Fibroblast of the aortic adventitia (primary cell): ENCODE results near the gene NCAM1. TPM values are rescaled to one million over a fixed set of nuclear protein-coding genes. Genes with fewer than 3 reads are reported as not detected.

Experiments used
- DNase-seq: peaks from one replicate; pipeline ENCODE4 v3.0.0-alpha.2; 2010; ENCODE audit warnings: low read depth
- H3K4me3 ChIP-seq: 2 replicates; pipeline ENCODE4 v1.5.1; 2011; ENCODE audit warnings: low read depth, mild to moderate bottlenecking, control low read depth, low read length, moderate library complexity
- total RNA-seq: library from RNA; depleted of rRNA; stranded (reverse); fragments of >200 nt; gene quantifications from 2 replicates; pipeline ENCODE4 v1.2.3, GENCODE V29; 2012; ENCODE audit warnings: low replicate concordance
- TF ChIP-seq, protein P1 (sequence below): IDR thresholded peaks from 2 replicates; pipeline ENCODE4 v1.5.1; 2011; ENCODE audit warnings: mild to moderate bottlenecking, low read length, control low read depth, inconsistent platforms; ENCODE audit not compliant: insufficient read depth

The NCAM1 gene
- total RNA-seq, 1 donor = 3.0 TPM

DNA sequence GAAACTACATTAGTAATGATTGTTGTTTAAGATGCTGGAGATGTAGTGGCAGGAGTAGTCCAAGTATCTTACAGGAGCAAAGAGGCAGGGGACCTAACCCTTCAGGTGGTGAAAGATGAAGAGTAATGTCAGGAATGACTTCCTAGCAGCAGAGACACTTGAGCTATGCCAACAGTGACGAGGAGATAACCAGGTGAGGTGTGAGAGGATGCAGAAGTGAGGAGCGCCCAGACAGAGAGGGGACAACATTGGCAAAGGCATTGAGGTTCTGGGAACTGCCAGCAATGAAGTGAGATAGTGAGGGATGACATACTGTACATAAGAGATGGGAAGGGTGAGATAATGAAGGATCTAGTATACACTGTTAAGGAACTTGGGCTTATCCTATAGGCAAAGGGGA lies 95.8 kb downstream of the NCAM1 start:
- no peak overlapping the region for H3K4me3 ChIP-seq
- TF ChIP-seq, protein P1, sequence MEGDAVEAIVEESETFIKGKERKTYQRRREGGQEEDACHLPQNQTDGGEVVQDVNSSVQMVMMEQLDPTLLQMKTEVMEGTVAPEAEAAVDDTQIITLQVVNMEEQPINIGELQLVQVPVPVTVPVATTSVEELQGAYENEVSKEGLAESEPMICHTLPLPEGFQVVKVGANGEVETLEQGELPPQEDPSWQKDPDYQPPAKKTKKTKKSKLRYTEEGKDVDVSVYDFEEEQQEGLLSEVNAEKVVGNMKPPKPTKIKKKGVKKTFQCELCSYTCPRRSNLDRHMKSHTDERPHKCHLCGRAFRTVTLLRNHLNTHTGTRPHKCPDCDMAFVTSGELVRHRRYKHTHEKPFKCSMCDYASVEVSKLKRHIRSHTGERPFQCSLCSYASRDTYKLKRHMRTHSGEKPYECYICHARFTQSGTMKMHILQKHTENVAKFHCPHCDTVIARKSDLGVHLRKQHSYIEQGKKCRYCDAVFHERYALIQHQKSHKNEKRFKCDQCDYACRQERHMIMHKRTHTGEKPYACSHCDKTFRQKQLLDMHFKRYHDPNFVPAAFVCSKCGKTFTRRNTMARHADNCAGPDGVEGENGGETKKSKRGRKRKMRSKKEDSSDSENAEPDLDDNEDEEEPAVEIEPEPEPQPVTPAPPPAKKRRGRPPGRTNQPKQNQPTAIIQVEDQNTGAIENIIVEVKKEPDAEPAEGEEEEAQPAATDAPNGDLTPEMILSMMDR = no peak
- DNase-seq = no peak

GRCh38 chr11:113059548-113059947 lies 98.3 kb downstream of the NCAM1 start:
- DNase-seq = no peak
- no peak overlapping the region for H3K4me3 ChIP-seq
- TF ChIP-seq, protein P1 = no peak

- TF ChIP-seq, protein P1 = no peak
- DNase-seq = no peak
- H3K4me3 ChIP-seq = no peak overlapping the region
Measured at GRCh38 chr11:113065330-113065729, 104.1 kb downstream of the NCAM1 start.

DNA sequence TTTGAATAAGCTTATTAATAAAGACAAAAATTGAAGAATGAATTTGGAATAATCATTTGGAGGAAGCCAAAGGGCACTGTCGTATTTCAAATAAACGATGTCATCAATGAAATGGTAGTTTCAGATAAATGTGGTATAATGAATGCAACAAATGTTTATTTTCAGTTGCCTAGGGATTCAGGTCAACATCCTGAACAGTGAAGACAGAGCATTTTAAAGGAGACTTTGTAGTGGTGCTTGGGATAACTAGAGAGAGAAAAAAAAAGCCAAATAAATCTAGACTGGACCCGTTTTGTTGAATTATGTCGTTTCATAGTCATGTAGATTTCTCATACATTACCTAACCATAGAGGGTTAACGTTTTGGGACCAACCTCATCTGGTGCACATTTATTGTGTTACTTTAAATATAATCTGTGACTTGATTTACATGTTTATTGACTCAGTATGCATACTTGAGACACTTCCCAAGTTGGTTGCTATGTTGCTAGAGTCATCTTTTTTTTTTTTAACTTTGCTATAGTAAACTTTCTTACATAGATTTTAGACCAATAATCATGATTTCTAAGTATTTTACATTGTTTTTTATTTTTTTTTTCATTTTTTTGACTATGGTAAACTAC lies 111.1 kb downstream of the NCAM1 start:
- H3K4me3 ChIP-seq = no peak overlapping the region
- TF ChIP-seq, protein P1 = no peak
- DNase-seq = no peak

GRCh38 chr11:113073290-113073953 lies 112.2 kb downstream of the NCAM1 start:
- no peak overlapping the region for H3K4me3 ChIP-seq
- TF ChIP-seq, protein P1 = no peak
- no peak for DNase-seq

- DNase-seq = no peak
- no peak overlapping the region for H3K4me3 ChIP-seq
- TF ChIP-seq, protein P1 = no peak
Measured at GRCh38 chr11:113075586-113076095, 114.4 kb downstream of the NCAM1 start.
